SK-N-SH treated with all-trans-retinoic acid at 6 μM for 48 hours (cell line): ENCODE results near the gene PRKAR1B.

ENCODE experiments used
- ATAC-seq: fragments of 200-7000 bp; cut with Tn5 transposase; 3 replicates; pipeline ENCODE4 v1.9.1; 2020; ENCODE audit warnings: mild to moderate bottlenecking, moderate library complexity
- ARNTL ChIP-seq: fragments of 450-650 bp; formaldehyde crosslinking; IDR thresholded peaks from 2 replicates; pipeline ENCODE4 v1.5.0; 2020; ENCODE audit warnings: low read depth, mild to moderate bottlenecking, moderate library complexity, borderline replicate concordance
- BACH2 ChIP-seq: fragments of 250-450 bp; sonication (Bioruptor Pico); IDR thresholded peaks from 2 replicates; pipeline ENCODE4 v1.9.0; 2021; ENCODE audit warnings: mild to moderate bottlenecking, borderline replicate concordance
- CSDC2 ChIP-seq: fragments of 250-450 bp; sonication (Bioruptor Pico); IDR thresholded peaks from 2 replicates; pipeline ENCODE4 v1.5.0; 2020; ENCODE audit warnings: mild to moderate bottlenecking, moderate library complexity
- ESRRG ChIP-seq: fragments of 250-450 bp; sonication (Bioruptor Pico); IDR thresholded peaks from 2 replicates; pipeline ENCODE4 v1.6.1; 2021; ENCODE audit warnings: mild to moderate bottlenecking
- GLIS3 ChIP-seq: fragments of 250-450 bp; sonication (Bioruptor Pico); IDR thresholded peaks from 2 replicates; pipeline ENCODE4 v1.5.0; 2020; ENCODE audit warnings: mild to moderate bottlenecking, moderate library complexity
- ISL1 ChIP-seq: fragments of 250-450 bp; sonication (Bioruptor Pico); IDR thresholded peaks from 2 replicates; pipeline ENCODE4 v2.1.2; 2022; ENCODE audit warnings: mild to moderate bottlenecking, moderate library complexity
- OSR1 ChIP-seq: fragments of 250-450 bp; sonication (Bioruptor Pico); IDR thresholded peaks from 2 replicates; pipeline ENCODE4 v1.8.0; 2022; ENCODE audit warnings: moderate library complexity, mild to moderate bottlenecking, inconsistent platforms
- PPARA ChIP-seq: fragments of 250-450 bp; sonication (Bioruptor Pico); IDR thresholded peaks from 2 replicates; pipeline ENCODE4 v1.5.0; 2020; ENCODE audit warnings: mild to moderate bottlenecking, borderline replicate concordance
- RARB ChIP-seq: fragments of 250-450 bp; sonication (Bioruptor Pico); IDR thresholded peaks from 2 replicates; pipeline ENCODE4 v1.8.0; 2021; ENCODE audit warnings: mild to moderate bottlenecking, moderate library complexity
- SNAI2 ChIP-seq: fragments of 250-450 bp; sonication (Bioruptor Pico); IDR thresholded peaks from 2 replicates; pipeline ENCODE4 v1.5.0; 2020; ENCODE audit warnings: mild to moderate bottlenecking, moderate library complexity
- TCF4 ChIP-seq: fragments of 250-450 bp; sonication (Bioruptor Pico); IDR thresholded peaks from 2 replicates; pipeline ENCODE4 v1.8.0; 2021; ENCODE audit warnings: mild to moderate bottlenecking, moderate library complexity, borderline replicate concordance
- TOX ChIP-seq: fragments of 250-450 bp; sonication (Bioruptor Pico); IDR thresholded peaks from 2 replicates; pipeline ENCODE4 v1.8.0; 2021; ENCODE audit warnings: mild to moderate bottlenecking, moderate library complexity, borderline replicate concordance
- ZC3H10 ChIP-seq: fragments of 250-450 bp; sonication (Bioruptor Pico); IDR thresholded peaks from 2 replicates; pipeline ENCODE4 v1.5.1; 2021; ENCODE audit warnings: mild to moderate bottlenecking, moderate library complexity
- ZFP3 ChIP-seq: fragments of 250-450 bp; sonication (Bioruptor Pico); IDR thresholded peaks from 2 replicates; pipeline ENCODE4 v1.5.0; 2020; ENCODE audit warnings: mild to moderate bottlenecking, moderate library complexity
- ZFP30 ChIP-seq: fragments of 450-650 bp; formaldehyde crosslinking; IDR thresholded peaks from 2 replicates; pipeline ENCODE4 v1.5.0; 2022; ENCODE audit warnings: mild to moderate bottlenecking, moderate library complexity
- ZNF565 ChIP-seq: fragments of 450-650 bp; formaldehyde crosslinking; conservative IDR thresholded peaks from 2 replicates; pipeline ENCODE4 v1.5.0; 2020; ENCODE audit warnings: low read depth, mild to moderate bottlenecking, moderate library complexity
- ZNF70 ChIP-seq: fragments of 450-650 bp; formaldehyde crosslinking; IDR thresholded peaks from 2 replicates; pipeline ENCODE4 v1.5.0; 2020; ENCODE audit warnings: mild to moderate bottlenecking, moderate library complexity
- TF ChIP-seq, protein P1 (sequence below): fragments of 250-450 bp; sonication (Bioruptor Pico); IDR thresholded peaks from 2 replicates; pipeline ENCODE4 v1.8.0; 2020; ENCODE audit warnings: mild to moderate bottlenecking, moderate library complexity, borderline replicate concordance
- TF ChIP-seq, protein P2 (sequence below): fragments of 250-450 bp; sonication (Bioruptor Pico); IDR thresholded peaks from 2 replicates; pipeline ENCODE4 v1.5.1; 2020; ENCODE audit warnings: low read depth, mild to moderate bottlenecking, moderate library complexity
- TF ChIP-seq, protein P3 (sequence below): fragments of 250-450 bp; sonication (Bioruptor Pico); IDR thresholded peaks from 2 replicates; pipeline ENCODE4 v1.8.0; 2021; ENCODE audit warnings: low read depth, mild to moderate bottlenecking, moderate library complexity, borderline replicate concordance
- TF ChIP-seq, protein P4 (sequence below): fragments of 250-450 bp; sonication (Bioruptor Pico); IDR thresholded peaks from 2 replicates; pipeline ENCODE4 v1.5.1; 2021; ENCODE audit warnings: mild to moderate bottlenecking, moderate library complexity
- TF ChIP-seq, protein P5 (sequence below): fragments of 250-450 bp; sonication (Bioruptor Pico); IDR thresholded peaks from 2 replicates; pipeline ENCODE4 v1.5.0; 2020; ENCODE audit warnings: mild to moderate bottlenecking, moderate library complexity

PRKAR1B gene

DNA sequence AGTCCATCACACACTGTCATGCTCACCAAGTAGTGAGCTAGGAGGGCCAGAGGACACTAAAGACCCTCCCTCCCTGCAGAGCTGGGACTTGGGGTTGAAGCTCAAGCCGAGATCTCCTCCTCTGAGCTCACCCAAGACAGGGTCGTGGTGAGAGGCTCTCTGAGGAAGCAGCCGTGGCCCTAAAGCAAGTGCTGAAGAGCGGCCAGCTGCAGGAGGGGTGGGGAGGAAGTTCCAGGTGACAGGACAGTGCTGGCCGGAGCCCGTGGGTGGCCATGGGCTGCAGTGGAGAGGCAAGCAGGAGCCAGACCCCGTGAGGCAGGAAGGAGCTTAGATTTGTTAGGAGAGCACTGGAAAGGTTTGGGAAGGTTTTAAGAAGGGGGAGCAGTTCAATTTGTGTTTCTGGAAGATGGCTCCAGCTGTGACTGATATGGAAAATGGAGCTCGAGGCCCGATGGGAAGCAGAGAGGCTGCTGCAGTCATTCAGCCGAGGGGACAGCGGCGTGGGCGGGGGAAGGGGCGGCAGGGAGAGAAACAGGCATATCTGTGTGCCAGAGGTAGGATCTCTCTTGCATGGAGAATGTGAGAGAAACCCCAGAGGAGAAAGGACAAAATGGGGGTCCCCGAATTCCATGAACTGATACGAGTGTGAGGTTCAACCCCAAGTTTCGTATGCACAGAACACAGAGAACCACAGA lies 27.5 kb downstream of the PRKAR1B start:
- no peak for TF ChIP-seq TOX (CRISPR knock-in tag)
- TF ChIP-seq, protein P1, sequence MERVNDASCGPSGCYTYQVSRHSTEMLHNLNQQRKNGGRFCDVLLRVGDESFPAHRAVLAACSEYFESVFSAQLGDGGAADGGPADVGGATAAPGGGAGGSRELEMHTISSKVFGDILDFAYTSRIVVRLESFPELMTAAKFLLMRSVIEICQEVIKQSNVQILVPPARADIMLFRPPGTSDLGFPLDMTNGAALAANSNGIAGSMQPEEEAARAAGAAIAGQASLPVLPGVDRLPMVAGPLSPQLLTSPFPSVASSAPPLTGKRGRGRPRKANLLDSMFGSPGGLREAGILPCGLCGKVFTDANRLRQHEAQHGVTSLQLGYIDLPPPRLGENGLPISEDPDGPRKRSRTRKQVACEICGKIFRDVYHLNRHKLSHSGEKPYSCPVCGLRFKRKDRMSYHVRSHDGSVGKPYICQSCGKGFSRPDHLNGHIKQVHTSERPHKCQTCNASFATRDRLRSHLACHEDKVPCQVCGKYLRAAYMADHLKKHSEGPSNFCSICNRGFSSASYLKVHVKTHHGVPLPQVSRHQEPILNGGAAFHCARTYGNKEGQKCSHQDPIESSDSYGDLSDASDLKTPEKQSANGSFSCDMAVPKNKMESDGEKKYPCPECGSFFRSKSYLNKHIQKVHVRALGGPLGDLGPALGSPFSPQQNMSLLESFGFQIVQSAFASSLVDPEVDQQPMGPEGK (CRISPR knock-in tag), result no peak
- TF ChIP-seq, all 23 proteins: peak for 0
- ATAC-seq, result no peak

DNA sequence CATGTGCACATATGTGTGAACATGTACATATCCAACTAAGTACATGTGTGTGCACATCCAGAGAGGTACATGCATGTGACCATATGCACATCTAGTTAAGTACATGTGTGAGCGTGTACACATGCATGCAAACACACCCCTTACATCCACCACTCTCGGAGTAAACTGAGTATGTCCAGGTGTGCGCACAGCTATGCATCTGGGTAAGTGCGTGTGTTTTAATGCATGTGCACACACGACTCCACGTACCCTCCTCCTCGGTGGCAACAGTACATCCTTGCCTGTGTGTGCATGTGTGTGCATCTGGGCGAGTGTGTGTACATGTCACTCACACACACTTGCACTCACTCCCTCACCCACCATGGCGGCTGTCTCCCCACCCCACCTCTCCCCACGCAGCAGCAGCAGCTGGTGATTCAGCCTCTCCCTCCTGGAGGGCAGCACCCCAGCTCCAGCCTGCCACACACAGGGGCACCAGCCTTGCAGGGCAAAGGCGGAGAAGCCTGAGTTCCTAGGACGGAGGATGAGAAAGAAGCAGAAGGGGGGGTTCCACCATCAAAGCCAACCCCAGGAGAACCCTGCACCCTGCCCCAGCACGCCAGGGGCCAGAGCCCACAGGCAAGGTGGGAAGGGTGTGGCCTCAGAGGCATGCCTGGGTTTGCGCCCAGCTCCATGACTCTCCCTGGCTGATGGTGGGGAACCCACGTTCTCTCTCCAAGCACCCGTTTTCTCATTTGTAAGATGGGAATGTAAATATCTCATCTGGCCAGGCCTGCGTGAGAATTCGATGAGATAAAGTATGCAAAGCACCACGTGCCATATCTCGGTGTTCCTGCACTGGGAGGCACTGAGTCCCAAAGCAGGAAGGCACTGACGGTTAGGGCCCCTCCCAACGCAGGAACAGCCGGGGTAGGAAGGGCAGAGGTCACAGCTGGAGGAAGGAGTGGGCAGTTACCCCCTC lies 28.3 kb downstream of the PRKAR1B start:
- TF ChIP-seq CSDC2 (CRISPR knock-in tag), result no peak
- TF ChIP-seq OSR1 (CRISPR knock-in tag), result no peak
- TF ChIP-seq ISL1 (CRISPR knock-in tag), result no peak
- TF ChIP-seq TOX (CRISPR knock-in tag), result no peak
- no peak for TF ChIP-seq ESRRG (CRISPR knock-in tag)
- no peak for TF ChIP-seq ARNTL (CRISPR knock-in tag)
- no peak for TF ChIP-seq SNAI2
- no peak for TF ChIP-seq ZNF70
- TF ChIP-seq, protein P2, sequence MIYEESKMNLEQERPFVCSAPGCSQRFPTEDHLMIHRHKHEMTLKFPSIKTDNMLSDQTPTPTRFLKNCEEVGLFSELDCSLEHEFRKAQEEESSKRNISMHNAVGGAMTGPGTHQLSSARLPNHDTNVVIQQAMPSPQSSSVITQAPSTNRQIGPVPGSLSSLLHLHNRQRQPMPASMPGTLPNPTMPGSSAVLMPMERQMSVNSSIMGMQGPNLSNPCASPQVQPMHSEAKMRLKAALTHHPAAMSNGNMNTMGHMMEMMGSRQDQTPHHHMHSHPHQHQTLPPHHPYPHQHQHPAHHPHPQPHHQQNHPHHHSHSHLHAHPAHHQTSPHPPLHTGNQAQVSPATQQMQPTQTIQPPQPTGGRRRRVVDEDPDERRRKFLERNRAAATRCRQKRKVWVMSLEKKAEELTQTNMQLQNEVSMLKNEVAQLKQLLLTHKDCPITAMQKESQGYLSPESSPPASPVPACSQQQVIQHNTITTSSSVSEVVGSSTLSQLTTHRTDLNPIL, result no peak
- TF ChIP-seq, protein P3, sequence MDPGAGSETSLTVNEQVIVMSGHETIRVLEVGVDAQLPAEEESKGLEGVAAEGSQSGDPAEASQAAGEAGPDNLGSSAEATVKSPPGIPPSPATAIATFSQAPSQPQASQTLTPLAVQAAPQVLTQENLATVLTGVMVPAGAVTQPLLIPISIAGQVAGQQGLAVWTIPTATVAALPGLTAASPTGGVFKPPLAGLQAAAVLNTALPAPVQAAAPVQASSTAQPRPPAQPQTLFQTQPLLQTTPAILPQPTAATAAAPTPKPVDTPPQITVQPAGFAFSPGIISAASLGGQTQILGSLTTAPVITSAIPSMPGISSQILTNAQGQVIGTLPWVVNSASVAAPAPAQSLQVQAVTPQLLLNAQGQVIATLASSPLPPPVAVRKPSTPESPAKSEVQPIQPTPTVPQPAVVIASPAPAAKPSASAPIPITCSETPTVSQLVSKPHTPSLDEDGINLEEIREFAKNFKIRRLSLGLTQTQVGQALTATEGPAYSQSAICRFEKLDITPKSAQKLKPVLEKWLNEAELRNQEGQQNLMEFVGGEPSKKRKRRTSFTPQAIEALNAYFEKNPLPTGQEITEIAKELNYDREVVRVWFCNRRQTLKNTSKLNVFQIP (CRISPR knock-in tag), result no peak
- no peak for TF ChIP-seq TCF4 (CRISPR knock-in tag)
- TF ChIP-seq ZC3H10 (CRISPR knock-in tag), result no peak
- no peak for TF ChIP-seq ZFP30 (CRISPR knock-in tag)
- no peak for TF ChIP-seq GLIS3 (CRISPR knock-in tag)
- no peak for TF ChIP-seq BACH2
- ATAC-seq, result no peak; the same call in 2 of the 3 replicates

DNA sequence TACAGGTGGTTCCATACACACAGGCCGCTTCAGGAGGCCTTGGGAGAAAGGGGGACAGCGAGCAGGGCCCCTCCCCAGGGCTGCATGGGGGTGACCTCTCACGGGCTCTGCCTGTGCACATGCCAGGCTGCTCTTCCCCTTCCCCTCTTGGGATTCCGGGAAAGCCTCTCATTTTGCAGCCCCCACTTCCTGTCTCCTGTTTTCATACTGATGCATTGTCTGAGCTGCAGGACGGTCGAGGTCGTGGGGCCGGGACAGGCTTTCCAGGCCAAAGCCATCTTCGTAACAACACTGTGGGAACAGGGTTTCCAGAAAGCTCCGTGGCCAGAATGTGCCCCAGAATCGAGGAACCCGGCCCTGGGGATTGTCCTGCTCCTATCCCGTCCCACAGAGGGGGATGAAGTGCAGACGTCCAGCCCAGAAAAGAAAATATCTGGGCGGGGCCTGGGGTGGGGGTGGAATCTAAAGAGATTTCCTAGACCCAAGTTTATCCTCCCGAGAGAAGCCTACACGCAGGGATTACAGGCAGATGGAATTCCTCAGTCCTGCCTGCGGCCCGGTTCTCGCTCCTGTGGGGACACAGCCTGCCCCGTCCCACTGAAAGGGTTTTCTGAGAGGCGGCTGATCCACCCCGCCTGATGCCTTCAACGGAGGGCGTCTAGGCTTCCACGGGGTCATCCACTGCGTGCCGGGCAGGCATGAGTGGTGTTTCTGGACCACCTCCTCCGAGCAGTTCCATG lies 30.1 kb downstream of the PRKAR1B start:
- TF ChIP-seq ZFP30 (CRISPR knock-in tag) (no peak), ZNF70 (no peak), RARB (CRISPR knock-in tag) (no peak), TOX (CRISPR knock-in tag) (no peak), TCF4 (CRISPR knock-in tag) (no peak), BACH2 (no peak), ZFP3 (CRISPR knock-in tag) (no peak), ZNF565 (CRISPR knock-in tag) (no peak), PPARA (CRISPR knock-in tag) (no peak), SNAI2 (no peak)
- TF ChIP-seq, protein P4, sequence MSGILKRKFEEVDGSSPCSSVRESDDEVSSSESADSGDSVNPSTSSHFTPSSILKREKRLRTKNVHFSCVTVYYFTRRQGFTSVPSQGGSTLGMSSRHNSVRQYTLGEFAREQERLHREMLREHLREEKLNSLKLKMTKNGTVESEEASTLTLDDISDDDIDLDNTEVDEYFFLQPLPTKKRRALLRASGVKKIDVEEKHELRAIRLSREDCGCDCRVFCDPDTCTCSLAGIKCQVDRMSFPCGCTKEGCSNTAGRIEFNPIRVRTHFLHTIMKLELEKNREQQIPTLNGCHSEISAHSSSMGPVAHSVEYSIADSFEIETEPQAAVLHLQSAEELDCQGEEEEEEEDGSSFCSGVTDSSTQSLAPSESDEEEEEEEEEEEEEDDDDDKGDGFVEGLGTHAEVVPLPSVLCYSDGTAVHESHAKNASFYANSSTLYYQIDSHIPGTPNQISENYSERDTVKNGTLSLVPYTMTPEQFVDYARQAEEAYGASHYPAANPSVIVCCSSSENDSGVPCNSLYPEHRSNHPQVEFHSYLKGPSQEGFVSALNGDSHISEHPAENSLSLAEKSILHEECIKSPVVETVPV (CRISPR knock-in tag), result no peak
- TF ChIP-seq, protein P5, sequence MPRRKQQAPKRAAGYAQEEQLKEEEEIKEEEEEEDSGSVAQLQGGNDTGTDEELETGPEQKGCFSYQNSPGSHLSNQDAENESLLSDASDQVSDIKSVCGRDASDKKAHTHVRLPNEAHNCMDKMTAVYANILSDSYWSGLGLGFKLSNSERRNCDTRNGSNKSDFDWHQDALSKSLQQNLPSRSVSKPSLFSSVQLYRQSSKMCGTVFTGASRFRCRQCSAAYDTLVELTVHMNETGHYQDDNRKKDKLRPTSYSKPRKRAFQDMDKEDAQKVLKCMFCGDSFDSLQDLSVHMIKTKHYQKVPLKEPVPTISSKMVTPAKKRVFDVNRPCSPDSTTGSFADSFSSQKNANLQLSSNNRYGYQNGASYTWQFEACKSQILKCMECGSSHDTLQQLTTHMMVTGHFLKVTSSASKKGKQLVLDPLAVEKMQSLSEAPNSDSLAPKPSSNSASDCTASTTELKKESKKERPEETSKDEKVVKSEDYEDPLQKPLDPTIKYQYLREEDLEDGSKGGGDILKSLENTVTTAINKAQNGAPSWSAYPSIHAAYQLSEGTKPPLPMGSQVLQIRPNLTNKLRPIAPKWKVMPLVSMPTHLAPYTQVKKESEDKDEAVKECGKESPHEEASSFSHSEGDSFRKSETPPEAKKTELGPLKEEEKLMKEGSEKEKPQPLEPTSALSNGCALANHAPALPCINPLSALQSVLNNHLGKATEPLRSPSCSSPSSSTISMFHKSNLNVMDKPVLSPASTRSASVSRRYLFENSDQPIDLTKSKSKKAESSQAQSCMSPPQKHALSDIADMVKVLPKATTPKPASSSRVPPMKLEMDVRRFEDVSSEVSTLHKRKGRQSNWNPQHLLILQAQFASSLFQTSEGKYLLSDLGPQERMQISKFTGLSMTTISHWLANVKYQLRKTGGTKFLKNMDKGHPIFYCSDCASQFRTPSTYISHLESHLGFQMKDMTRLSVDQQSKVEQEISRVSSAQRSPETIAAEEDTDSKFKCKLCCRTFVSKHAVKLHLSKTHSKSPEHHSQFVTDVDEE, result no peak
- TF ChIP-seq, protein P1 (CRISPR knock-in tag), result no peak
- no peak for ATAC-seq
